ENCODE data around the gene SLC34A3. TPM values are rescaled to one million over a fixed set of nuclear protein-coding genes. Genes with fewer than 3 reads are reported as not detected.

The SLC34A3 gene
- total RNA-seq, 1 donor from 2014 or later, result not detected

GRCh38 chr9:137218212-137218753 lies 12.4 kb upstream of the SLC34A3 start:
- no peak for TF ChIP-seq CTCF (conservative IDR thresholded peaks at IDR 0.05; ENCODE audit: low read depth, low read length)
- DNase-seq (ENCODE audit: low read depth), result no peak
- H3K4me3 ChIP-seq (ENCODE audit: low read depth, low read length), result no peak overlapping the region

- TF ChIP-seq CTCF (conservative IDR thresholded peaks at IDR 0.05; ENCODE audit: low read depth, low read length), result no peak
- no peak for DNase-seq (ENCODE audit: low read depth)
- no peak overlapping the region for H3K4me3 ChIP-seq (ENCODE audit: low read depth, low read length)
These were observed 11.9 kb upstream of the SLC34A3 start for GRCh38 chr9:137218754-137219271.

GRCh38 chr9:137219757-137220316 lies 10.9 kb upstream of the SLC34A3 start:
- DNase-seq (ENCODE audit: low read depth), result no peak
- H3K4me3 ChIP-seq (ENCODE audit: low read depth, low read length), result no peak overlapping the region
- no peak for TF ChIP-seq CTCF (conservative IDR thresholded peaks at IDR 0.05; ENCODE audit: low read depth, low read length)

GRCh38 chr9:137220317-137221094 lies 10.2 kb upstream of the SLC34A3 start:
- no peak overlapping the region for H3K4me3 ChIP-seq (ENCODE audit: low read depth, low read length)
- no peak for TF ChIP-seq CTCF (conservative IDR thresholded peaks at IDR 0.05; ENCODE audit: low read depth, low read length)
- no peak for DNase-seq (ENCODE audit: low read depth)

- no peak for DNase-seq (ENCODE audit: low read depth)
- H3K4me3 ChIP-seq (ENCODE audit: low read depth, low read length), result no peak overlapping the region
- no peak for TF ChIP-seq CTCF (conservative IDR thresholded peaks at IDR 0.05; ENCODE audit: low read depth, low read length)
These were observed 9.6 kb upstream of the SLC34A3 start for GRCh38 chr9:137221095-137221505.

- TF ChIP-seq CTCF (conservative IDR thresholded peaks at IDR 0.05; ENCODE audit: low read depth, low read length), result no peak
- peak overlapping the region; percentile 52 for H3K4me3 ChIP-seq (ENCODE audit: low read depth, low read length)
- no peak for DNase-seq (ENCODE audit: low read depth)
These were observed 9.1 kb upstream of the SLC34A3 start for GRCh38 chr9:137221506-137222111.
